Activated CD4-positive, alpha-beta T cell treated with anti-CD3 and anti-CD28 coated beads, Interleukin-2, amount 50 U/mL, for 1 hour (primary cell): ENCODE measurements around the gene CT45A5.
"Not testable (repeated sequence)": the region's sequence is repeated elsewhere in the genome, so short reads cannot be mapped to it uniquely, and the experiment has no call there.

Source experiments
- DNase-seq: peaks from one replicate; pipeline ENCODE4 v3.0.0-alpha.2; 2020

CT45A5 gene

GRCh38 chrX:135785403-135785802, at the start of gene CT45A5:
TSS of gene CT45A5 (minus strand) at chrX:135785503. CDS start at chrX:135781729, 3,774 bp downstream.
- DNase-seq = not testable (repeated sequence)

DNA sequence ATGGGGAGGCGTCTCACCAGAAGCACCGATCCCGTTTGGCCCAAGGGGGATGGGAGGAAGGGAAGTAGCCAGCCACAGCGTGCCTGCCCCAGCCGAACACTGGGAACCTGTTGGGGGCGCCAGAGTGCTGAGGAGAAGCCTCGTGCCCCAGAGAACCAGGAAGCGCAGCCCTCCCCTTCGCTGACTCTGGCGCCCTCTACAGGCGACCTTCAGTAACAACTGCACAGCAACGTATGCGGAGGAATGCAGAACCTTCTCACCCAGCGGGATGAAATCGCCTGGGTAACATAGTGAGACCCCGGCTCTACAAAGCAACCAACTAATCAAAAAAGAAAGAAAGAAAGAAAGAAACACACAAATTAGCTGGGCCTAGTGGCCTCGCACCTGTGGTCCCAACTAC, 34.6 kb upstream of the CT45A5 start, which contains the start of gene CT45A2:
TSS of gene CT45A2 (minus strand) at position 101 of the 400 bp plus-strand sequence. CDS start 3,747 bp downstream, outside the sequence.
- not testable (repeated sequence) for DNase-seq

DNA sequence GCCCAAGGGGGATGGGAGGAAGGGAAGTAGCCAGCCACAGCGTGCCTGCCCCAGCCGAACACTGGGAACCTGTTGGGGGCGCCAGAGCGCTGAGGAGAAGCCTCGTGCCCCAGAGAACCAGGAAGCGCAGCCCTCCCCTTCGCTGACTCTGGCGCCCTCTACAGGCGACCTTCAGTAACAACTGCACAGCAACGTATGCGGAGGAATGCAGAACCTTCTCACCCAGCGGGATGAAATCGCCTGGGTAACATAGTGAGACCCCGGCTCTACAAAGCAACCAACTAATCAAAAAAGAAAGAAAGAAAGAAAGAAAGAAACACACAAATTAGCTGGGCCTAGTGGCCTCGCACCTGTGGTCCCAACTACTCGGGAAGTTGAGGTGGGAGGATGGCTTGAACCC, 17.4 kb upstream of the CT45A5 start, which contains the start of gene CT45A6:
TSS of gene CT45A6 (minus strand) at position 101 of the 400 bp plus-strand sequence. CDS start 3,794 bp downstream, outside the sequence.
- not testable (repeated sequence) for DNase-seq

GRCh38 chrX:135768091-135768490, 17.2 kb downstream of the CT45A5 start, which contains the start of gene CT45A3:
TSS of gene CT45A3 (minus strand) at chrX:135768191. CDS start at chrX:135764444, 3,747 bp downstream.
- DNase-seq = not testable (repeated sequence)

DNA sequence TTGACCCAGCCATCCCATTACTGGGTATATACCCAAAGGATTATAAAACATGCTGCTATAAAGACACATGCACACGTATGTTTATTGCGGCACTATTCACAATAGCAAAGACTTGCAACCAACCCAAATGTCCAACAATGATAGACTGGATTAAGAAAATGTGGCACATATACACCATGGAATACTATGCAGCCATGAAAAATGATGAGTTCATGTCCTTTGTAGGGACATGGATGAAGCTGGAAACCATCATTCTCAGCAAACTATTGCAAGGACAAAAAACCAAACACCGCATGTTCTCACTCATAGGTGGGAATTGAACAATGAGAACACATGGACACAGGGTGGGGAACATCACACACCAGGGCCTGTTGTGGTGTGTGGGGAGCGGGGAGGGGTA, 40.6 kb downstream of the CT45A5 start:
- DNase-seq = not testable (repeated sequence)

- no peak for DNase-seq
These were observed 44.0 kb downstream of the CT45A5 start for GRCh38 chrX:135741192-135741715.

- peak; percentile 26 for DNase-seq
These were observed 44.6 kb downstream of the CT45A5 start for GRCh38 chrX:135740681-135741149.

DNA sequence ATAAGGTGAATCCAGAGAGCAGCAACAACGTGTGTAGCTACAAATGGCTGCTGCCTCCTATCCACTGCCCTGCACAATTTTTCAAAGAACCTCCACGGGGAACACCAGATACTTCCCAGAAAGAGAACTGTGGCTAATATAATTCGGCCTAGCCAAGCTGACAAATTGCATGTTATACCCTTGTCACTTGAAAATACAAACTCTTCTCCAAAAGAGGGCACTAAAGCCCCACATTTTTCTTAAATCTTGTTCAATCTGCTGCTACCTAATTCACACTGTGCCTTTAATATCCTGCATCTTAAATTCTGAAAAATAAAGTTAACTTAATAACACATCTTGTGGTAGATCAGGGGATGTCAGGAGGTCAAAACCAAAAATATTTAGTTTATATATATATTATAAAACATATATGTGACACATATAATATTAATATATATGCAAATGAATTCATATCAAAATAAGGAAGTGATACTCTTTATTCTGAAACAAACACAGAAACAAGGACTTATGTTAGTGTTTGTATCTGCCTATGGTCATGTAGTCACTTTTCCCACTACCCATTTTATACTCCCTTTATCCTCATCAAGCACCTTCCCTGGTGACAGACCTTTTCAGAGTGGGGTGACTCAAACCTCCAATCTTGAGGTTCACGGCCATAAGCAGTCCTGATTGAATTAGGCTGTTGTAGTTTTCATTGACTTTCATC, 47.8 kb downstream of the CT45A5 start:
- no peak for DNase-seq

DNA sequence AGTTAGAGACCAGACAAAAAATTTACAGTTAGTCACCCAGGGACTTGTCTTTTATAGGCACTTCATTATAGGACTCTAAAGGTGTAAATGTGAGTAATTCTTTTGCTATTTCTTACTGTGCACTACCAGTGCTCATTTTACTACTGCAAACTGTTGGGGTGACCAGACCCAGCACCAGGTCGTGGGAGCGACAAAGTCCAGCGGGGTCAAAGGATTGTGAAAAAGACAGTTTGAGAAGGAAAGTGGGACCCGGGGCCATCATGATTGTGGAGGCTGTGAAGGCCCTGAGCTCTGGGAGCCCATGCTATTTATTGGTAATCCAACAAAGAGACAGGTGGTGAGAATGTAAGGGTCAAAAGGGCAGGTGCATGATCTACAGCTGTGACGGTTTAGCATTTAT, 50.6 kb downstream of the CT45A5 start:
- not testable (repeated sequence) for DNase-seq
